Fibroblast of gingiva (primary cell): ENCODE results near the gene HELQ.
"Not testable (repeated sequence)": the region's sequence is repeated elsewhere in the genome, so short reads cannot be mapped to it uniquely, and the experiment has no call there.

Source experiments
- DNase-seq: peaks from one replicate; pipeline ENCODE4 v3.0.0-alpha.2; 2011; ENCODE audit warnings: low read depth

HELQ gene, protein sequence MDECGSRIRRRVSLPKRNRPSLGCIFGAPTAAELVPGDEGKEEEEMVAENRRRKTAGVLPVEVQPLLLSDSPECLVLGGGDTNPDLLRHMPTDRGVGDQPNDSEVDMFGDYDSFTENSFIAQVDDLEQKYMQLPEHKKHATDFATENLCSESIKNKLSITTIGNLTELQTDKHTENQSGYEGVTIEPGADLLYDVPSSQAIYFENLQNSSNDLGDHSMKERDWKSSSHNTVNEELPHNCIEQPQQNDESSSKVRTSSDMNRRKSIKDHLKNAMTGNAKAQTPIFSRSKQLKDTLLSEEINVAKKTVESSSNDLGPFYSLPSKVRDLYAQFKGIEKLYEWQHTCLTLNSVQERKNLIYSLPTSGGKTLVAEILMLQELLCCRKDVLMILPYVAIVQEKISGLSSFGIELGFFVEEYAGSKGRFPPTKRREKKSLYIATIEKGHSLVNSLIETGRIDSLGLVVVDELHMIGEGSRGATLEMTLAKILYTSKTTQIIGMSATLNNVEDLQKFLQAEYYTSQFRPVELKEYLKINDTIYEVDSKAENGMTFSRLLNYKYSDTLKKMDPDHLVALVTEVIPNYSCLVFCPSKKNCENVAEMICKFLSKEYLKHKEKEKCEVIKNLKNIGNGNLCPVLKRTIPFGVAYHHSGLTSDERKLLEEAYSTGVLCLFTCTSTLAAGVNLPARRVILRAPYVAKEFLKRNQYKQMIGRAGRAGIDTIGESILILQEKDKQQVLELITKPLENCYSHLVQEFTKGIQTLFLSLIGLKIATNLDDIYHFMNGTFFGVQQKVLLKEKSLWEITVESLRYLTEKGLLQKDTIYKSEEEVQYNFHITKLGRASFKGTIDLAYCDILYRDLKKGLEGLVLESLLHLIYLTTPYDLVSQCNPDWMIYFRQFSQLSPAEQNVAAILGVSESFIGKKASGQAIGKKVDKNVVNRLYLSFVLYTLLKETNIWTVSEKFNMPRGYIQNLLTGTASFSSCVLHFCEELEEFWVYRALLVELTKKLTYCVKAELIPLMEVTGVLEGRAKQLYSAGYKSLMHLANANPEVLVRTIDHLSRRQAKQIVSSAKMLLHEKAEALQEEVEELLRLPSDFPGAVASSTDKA

DNA sequence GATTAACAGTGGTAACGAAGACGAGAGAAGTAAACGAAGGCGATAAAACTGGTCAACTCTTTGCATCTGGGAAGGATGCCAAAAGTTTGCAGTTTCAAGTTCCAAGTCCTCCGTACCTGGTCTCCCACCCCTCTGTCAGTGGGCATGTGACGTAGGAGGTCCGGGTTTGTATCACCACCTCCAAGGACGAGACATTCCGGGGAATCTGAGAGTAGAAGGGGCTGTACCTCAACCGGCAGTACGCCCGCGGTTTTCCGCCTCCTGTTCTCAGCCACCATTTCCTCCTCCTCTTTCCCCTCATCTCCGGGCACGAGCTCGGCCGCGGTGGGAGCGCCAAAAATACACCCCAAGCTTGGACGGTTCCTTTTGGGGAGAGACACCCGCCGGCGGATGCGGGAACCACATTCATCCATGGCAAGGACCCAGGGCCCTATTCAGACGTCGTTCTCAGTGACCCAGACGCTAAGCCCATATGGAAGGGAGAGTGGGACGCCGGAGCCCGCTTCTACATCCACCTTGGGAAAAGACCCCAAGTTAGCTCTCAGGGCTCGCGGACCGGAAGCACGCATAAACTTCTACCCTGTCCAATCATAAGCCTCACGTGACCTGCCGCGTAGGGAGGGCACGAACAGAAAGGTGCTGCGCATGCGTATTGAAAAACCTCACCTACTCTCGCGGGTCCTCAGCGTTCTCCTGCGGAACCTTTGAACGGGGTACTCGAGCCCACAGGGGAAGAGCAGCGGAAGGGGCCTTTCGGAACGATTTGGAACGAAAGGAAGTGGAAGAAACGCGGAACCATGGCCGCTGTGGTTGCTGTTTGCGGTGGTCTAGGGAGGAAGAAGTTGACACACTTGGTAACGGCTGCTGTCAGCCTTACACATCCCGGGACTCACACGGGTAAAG lies at the start of gene HELQ, which contains the start of gene MRPS18C:
Gene HELQ, minus strand, starts transcription at position 543 of the 903 bp plus-strand sequence. Its CDS starts 130 bp downstream, at position 413.
Gene MRPS18C, plus strand, starts transcription at position 778 of the 903 bp plus-strand sequence. Its CDS starts 20 bp downstream, at position 798.
- peak; percentile 98 for DNase-seq

DNA sequence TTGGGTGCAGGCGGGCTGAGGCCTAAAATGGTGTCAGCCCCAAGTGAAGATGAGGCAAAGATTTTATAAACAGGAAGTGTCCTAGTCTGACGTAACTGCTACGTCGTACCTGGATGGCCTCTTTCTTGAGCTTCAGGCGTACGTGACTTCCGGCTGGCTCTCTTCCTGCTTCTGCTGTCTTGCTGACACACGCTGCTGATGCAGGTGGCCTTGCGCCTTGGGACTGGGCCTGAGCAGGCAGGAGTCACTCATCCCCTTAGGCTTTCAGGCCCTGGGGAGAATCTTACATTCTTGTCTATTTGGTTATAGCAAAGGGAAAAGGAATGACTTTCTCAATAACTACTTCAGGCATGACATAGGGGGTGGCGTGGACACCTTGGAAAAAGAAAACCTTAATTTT lies 49.4 kb upstream of the HELQ start:
- no peak for DNase-seq

DNA sequence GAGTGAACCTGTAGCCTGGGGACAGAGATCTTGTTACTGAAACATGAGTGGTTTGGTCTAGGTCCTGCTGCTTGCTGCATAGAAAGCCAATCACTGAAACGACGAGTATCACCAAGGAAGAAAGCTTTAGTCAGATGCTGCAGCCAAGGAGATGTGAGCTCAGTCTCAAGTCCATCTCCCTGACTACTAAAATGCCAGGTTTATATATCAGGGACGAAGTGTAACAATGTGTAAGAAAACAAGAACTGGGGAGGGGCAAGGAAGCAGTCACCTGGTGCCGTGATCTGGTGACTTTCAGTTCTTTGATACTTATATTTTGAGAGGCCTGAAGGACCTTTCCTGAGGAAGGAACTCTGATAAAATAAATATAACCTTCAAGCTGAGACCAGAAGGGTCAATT lies 48.9 kb upstream of the HELQ start:
- no peak for DNase-seq

DNA sequence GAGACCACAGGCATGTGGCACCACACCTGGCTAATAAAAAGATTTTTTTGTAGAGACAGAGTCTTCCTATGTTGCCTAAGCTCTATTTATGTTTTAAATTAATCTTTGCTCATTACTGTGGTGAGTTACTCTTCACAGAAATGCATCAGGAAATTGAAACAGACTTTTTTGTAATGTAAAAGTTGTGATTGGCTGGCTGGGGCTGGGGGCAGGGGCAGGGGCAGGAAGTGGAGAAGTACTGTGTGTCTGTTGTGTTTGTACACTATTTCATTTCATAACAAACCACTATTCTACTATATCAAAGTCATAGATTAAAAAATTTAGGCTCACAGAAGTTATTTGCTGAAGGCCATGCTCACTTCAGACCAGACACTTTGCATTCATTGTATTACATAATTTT lies 48.4 kb upstream of the HELQ start:
- no peak for DNase-seq

DNA sequence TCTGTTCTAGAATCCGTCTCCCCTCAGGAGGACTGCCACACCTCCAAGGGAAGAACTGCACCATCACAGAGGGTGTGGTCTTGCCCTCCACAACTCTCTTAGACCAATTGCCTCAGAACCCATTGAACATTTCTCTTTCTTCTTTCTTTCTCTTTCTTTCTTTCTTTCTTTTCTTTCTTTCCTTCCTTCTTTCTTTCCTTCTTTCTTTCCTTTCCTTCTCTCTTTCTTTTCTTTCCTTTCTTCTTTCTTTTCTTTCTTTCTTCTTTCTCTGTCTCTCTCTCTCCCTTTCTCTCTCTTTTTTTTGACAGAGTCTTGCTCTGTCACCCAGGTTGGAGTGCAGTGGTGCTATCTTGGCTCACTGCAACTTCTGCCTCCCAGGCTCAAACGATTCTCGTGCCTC lies 46.0 kb upstream of the HELQ start:
- DNase-seq: not testable (repeated sequence)

DNA sequence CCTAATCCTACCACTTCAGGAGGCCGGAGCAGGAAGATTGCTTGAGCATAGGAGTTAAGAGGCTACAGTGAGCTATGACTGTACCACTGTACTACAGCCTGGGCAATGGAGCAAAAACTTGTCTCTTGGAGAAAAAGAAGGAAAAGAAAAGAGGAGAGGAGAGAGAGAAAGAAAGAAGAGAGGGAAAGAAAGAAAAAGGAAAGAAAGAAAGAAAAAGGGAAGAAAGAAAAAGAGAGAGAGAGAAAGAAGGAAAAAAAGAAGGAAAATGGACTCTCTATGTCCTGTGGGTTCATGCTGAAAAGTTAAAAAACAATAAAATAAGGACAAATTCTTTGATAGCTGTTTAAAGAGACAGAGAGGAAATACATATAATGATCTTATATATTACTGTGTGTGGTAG lies 42.6 kb upstream of the HELQ start:
- DNase-seq: no peak

DNA sequence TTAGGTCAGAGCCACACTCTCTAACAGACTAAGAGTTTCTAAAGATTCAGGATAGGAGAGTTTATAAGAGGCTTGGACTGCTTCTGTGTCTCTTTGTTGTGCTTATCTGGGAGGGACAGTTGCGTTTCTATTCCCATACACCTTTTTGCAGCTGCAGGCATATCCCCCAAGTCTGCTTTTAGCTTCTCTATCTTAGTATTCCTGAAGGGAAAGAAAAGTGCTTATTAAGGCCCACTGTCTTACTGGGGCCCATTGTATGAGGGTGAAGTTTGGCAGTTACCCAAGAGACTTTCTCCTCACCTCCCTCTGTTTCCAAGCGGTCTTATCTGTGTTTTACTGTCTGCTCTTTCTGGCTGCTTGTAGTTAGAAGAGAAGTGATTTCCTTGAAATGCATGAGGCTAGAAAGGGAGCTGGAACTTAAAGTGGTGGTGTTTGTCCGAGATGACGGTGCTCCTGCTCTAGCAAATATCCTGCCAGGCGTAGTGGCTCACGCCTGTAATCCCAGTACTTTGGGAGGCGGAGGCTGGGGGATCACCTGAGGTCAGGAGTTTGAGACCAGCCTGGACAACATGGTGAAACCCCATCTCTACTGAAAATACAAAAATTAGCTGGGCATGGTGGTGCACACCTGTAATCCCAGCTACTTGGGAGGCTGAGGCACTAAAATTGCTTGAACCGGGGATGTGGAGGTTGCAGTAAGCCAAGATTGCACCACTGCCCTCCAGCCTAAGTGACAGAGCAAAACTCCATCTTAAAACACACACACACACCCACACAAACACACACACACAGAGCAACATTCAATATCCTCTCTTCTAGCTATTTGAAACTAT lies 40.7 kb upstream of the HELQ start:
- not testable (repeated sequence) for DNase-seq

DNA sequence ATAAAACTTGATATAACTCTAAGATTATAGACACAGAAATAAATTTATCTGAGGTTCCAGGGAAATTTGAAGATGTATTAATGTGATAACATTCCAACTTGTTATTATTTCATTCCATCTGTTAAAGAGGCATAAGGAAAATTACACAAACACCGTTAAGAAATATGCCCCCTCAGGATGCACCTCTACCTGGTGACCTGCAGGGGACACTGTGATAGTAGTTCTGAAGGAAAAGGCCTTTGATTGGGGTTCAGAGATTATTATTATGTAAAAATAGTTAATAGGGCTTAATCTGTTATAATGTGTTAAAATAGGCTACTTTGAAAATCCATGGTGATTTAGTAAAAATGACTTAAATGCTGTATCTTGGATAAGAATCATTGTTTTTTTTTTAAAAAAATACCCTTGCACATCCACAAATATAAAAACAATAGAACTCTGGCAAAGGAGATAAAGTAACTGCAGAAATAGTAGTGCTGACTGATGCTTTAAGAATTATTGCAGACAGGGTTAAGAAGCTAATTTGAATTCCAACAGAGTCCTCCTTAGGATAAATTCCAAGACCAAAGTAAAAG lies 35.3 kb upstream of the HELQ start:
- no peak for DNase-seq

DNA sequence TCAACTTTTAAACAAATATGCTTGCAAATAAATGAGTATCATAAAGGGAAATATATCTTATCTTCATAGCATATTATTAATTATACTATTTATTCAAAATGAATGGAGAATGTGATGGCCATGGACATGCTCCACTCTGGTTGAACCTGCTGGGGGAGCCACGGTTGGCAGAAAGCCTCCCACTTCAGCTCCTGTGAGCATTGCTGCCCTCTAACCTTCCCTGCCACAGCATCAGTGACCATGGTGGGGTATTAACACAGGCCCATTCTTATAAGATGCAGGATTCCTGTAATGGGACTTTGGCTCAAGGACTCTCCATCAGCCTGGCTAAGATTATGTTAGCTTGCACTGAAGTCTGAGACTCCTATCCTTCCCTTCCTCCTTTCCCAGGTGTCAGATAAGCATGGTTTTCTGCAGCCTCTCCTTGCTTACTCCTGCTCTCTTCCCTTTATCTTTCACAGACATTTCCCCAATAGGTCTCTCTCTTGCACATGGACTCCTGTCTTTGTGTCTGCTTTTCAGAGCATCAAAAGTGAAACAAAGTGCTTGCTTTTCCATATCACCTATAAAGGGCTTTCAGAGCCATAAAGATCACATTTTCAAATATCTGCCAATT lies 34.2 kb upstream of the HELQ start:
- DNase-seq: no peak

DNA sequence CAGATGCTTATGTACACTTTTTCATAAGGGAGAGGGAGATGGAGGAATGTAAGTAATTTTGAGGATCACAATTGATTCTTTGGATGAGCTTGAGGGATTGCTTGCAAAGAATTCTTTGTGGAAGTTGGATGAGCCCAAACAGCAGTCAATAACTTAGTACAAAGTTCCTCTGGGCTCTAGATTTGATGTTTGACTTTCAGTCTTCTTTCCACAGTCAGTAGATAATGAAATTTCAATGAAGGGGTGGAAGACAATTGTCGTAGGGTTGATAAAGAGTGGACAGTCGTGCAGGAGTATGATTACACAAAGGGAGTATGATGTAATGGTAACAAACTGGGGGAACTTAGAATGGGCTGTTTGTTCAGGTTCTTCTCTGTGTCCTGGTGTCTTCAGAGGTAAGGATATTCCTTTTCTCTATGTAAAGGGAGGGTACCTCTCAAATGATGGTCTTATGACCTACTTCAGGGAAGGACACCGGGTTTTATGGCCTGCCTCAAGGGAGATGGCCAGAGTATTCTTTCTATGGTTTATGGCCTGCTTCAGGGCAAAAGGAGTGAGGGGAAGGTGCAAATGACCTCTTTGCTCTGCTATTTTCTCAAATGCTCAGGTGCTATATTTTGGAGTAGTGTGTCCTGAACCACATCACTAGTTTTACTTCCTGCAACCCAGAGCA lies 31.0 kb upstream of the HELQ start:
- DNase-seq: no peak

DNA sequence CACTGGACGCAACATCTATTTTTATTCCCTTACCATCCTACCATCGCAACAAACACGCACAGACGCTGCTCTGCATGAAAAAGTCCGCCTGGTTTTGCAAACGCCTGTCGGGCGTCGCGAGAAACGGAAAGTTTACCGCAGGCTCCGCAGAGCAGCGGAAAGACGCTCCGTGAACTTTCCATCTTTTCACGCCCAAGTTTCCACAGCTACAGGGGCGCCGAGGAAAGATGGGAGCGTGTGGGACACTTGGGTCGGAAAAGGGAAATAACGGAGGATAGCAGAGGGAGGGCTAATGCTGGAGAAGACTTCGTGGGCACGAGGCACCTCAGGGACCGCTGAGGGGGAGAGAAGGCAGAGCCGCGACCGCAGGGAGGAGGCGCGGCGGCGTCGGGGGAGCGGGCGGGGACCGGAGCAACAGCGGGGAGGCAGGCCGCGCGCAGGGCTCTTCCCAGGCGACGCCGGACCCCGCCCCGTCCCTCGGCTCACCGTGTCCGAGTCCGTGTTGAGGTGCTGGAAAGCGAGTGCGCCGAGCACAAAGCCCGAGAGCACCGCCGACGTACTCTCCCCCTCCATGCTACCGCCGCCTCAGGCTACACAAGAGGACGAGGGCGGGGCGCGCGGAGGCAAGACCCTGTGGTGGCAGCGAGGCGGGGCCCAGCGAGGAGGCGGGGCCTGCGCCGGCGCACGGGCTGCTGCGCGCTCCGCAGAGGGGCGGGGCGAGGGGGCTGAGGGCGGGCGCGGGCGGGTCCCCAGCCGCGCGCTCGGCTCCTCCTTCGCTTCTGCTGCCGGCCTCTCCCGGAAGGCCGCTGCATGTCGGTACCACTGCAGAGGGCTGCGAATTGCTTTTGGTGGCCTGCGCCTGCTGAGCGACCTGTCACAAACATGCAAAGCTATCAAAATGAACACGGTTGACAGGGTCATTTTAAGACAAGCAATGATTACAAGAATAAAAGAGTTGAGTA lies 29.2 kb upstream of the HELQ start, which contains the start of gene ABRAXAS1:
Gene ABRAXAS1, minus strand, starts transcription at position 601 of the 962 bp plus-strand sequence. Its CDS starts 28 bp downstream, at position 573.
- peak; percentile 94 for DNase-seq

DNA sequence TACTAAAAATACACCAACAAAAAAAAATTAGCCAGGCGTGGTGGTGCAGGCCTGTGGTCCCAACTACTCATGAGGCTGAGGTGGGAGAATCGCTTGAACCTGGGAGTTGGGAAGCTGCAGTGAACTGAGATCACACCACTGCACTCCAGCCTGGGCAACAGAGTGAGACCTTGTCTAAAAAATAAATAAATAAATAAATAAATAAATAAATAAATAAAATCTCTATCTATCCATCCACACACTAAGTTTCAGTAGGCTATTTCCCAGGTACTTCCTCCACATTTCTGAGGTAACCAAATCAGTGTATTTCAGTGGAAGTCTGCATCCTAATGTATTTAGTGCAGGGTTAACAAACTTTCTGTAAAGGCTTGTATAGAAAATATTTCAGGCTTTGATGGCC lies 18.3 kb upstream of the HELQ start:
- DNase-seq: no peak

DNA sequence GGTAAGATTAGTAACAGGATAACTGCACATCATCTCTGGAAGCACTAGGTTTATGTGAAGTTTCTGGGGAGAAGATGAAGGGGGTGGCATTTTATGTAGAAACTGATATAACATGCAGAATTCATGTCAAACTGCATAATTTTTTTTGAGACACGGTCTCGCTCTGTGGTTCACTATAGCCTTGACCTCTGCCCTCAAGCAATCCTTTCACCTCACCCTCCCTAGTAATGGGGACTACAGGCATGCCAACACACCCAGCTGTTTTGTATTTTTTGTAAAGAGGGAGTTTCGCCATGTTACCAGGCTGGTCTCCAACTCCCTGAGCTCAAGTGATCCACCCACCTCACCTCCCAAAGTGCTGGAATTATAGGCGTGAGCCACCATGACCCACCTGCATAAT lies 17.8 kb upstream of the HELQ start:
- DNase-seq: no peak

DNA sequence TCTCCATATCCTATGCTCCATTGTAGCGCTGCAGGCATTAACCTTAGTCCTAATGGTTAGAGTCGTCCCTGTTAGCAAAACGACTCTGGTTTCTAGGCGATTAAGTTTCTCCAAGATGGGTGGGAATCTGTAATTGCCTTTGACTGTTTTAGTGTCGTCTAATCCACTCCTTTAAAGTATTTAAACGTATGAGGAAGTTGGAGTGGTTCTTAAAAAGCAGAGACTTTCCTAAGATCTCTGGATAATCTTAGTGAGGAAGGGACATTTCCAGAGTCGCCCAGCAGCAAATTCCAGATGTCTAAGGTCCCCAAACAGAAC lies 520 bp upstream of the HELQ start:
- no peak for DNase-seq

DNA sequence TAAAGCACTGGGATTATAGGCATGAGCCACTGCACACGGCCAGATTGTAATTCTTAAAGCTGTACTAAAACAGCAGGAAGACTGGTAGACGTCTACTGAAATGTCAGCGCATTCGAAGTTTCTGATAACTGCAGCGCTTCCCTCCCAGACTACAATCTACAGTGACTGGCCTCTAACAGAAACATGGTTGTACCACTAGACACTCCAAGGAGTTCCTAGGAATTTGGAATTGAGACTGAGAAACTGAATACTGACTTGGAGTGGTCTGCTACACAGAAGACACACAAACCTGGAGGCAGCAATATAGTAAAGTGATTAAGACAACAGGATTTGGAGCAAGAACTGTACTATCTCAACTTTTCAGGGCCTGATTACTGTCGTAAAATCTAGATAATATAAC lies 937 bp downstream of the HELQ start:
- DNase-seq: peak; percentile 1

DNA sequence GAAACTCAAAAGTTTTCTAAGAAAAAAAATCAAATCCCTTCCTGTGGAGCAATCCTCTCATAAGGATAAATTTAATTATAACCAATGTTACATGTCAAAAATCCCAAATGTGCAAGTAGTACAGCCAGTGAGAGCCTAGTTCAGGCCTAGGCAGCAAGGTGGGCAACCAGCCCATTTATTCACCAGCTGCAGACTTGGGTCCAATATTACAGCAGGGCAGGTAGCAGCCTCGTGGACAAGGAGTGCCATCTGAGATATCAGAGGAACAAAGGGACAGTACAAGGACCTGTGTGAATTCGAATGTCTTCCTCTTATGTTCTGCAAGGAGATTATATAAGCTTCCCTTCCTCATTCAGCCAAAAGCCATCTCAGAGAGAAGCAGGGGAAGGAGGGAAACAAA lies 6.6 kb downstream of the HELQ start:
- DNase-seq: no peak

DNA sequence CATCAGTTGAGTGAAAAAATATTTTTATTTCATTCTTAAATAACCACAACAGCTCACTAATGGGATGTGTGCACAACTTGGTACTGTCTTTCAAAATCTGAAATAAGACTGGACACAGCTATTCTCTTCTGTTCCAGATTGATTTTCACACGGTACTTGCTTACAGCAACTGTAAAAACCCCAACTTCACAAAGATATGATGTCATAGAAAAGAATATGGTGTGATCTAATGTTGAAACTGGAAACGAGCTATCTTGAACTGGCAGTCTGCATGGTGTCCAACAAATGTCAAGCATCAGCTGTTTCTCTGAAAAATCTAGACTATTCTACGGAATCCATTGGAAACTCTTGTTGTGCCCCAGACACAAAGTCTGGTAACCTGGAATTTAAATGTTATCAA lies 14.7 kb downstream of the HELQ start:
- DNase-seq: no peak
